Gastroesophageal sphincter (tissue), 3 donors: ENCODE measurements around the gene MED27.

Experiments
- CTCF ChIP-seq, 4 experiments: fragments of 200-600 bp in 2 of 4; fragments of 450-650 bp in 2 of 4; sonication (generic) in 1 of 4; IDR thresholded peaks; one replicate each; pipeline ENCODE4 v1.5.1; 2017 to 2019; ENCODE audit warnings: antibody characterized with exemption in 4 of 4, mild to moderate bottlenecking in 2 of 4, moderate library complexity in 2 of 4
- POLR2A ChIP-seq, 2 donors: fragments of 450-650 bp; IDR thresholded peaks; one replicate each; pipeline ENCODE4 v1.6.1; 2017; ENCODE audit warnings: antibody characterized with exemption in 2 of 2, mild to moderate bottlenecking in 2 of 2, moderate library complexity in 1 of 2

GRCh38 chr9:132066511-132066910 is 13.2 kb downstream of the MED27 start:
- no peak for TF ChIP-seq CTCF (IDR thresholded peaks at IDR 0.05)
- no peak for TF ChIP-seq POLR2A (IDR thresholded peaks at IDR 0.05)
